OCI-LY3 (cell line): ENCODE data around the gene AKAP1.

Experiments used
- H2AFZ ChIP-seq: fragments of 200-600, 300-600 bp; shearing (Covaris generic); 2 replicates; pipeline ENCODE4 v1.6.0; 2014; ENCODE audit warnings: antibody characterized with exemption, low read depth, low read length
- H3K27ac ChIP-seq: fragments of 200-600, 300-600 bp; sonication (generic); 2 replicates; pipeline ENCODE4 v1.5.1; 2014; ENCODE audit warnings: mild to moderate bottlenecking, low read length, moderate library complexity, mixed read lengths
- H3K27me3 ChIP-seq: fragments of 200-600, 300-600 bp; sonication (generic); 2 replicates; pipeline ENCODE4 v1.6.1; 2014; ENCODE audit warnings: low read depth, low read length, mixed read lengths
- H3K36me3 ChIP-seq: fragments of 200-600, 300-600 bp; sonication (generic); replicated peaks from 2 replicates; pipeline ENCODE3; 2014; ENCODE audit warnings: low read depth, low read length, mixed read lengths
- H3K4me1 ChIP-seq: fragments of 300-600, 200-600 bp; sonication (generic); 2 replicates; pipeline ENCODE4 v1.6.1; 2014; ENCODE audit warnings: low read length, mixed read lengths
- H3K4me2 ChIP-seq: fragments of 200-600, 300-600 bp; sonication (generic); 2 replicates; pipeline ENCODE4 v1.6.1; 2014; ENCODE audit warnings: low read length, mixed read lengths
- H3K4me3 ChIP-seq: fragments of 300-600, 200-600 bp; sonication (generic); 2 replicates; pipeline ENCODE4 v1.5.1; 2014; ENCODE audit warnings: antibody characterized with exemption, mild to moderate bottlenecking, low read length, moderate library complexity
- H3K79me2 ChIP-seq: fragments of 300-600, 200-600 bp; shearing (Covaris generic); 2 replicates; pipeline ENCODE4 v1.6.1; 2014; ENCODE audit warnings: mild to moderate bottlenecking, low read length, mixed read lengths
- H3K9ac ChIP-seq: fragments of 300-600, 200-600 bp; shearing (Covaris generic); 2 replicates; pipeline ENCODE4 v1.6.0; 2014; ENCODE audit warnings: mild to moderate bottlenecking, low read length, moderate library complexity
- H3K9me3 ChIP-seq: fragments of 200-600, 300-600 bp; shearing (Covaris generic); 2 replicates; pipeline ENCODE4 v1.6.1; 2014; ENCODE audit warnings: low read length, mixed read lengths; ENCODE audit not compliant: insufficient read depth
- H4K20me1 ChIP-seq: fragments of 200-600, 300-600 bp; sonication (generic); 2 replicates; pipeline ENCODE4 v1.6.1; 2016; ENCODE audit warnings: low read length, mixed read lengths; ENCODE audit not compliant: insufficient read depth
- CTCF ChIP-seq: fragments of 200-600, 300-600 bp; sonication (generic); IDR thresholded peaks from 2 replicates; pipeline ENCODE4 v1.5.1; 2014; ENCODE audit warnings: antibody characterized with exemption, low read length, low read depth
- EZH2phosphoT487 ChIP-seq: fragments of 200-600 bp; shearing (Covaris generic); IDR thresholded peaks from 2 replicates; pipeline ENCODE4 v1.6.1; 2018; ENCODE audit warnings: antibody characterized with exemption, mixed run types, low read depth

The AKAP1 gene

GRCh38 chr17:57111386-57111785, 26.3 kb downstream of the AKAP1 start:
- peaks cover 25% of the 10 kb centered on the region for H3K36me3 ChIP-seq
- H3K4me2 ChIP-seq, result no peak overlapping the region
- no peak overlapping the region for H3K9ac ChIP-seq

DNA sequence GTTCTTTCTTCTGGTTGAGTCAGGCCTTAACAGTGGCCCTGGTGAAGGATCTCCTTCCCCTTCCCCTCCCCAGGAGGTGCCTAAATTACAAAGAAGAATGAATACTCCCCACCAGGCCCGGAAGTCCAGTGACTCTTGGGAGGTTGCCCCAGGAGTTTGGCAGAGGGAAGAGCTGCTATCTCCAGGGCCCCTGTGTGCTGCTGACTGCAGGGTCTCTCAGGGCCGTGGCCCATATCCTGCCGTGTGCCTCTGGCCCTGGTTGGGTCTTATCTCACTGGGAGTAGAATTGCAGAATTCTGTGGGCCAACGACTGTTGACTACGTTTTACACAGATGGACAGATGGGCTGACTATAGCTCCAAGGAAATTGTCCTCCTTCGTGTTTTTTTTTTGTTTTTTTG, 28.0 kb downstream of the AKAP1 start:
- Histone ChIP-seq H3K9ac (no peak overlapping the region), H2AFZ (no peak overlapping the region), H3K4me3 (no peak overlapping the region), H3K4me1 (no peaks in the 10 kb centered on the region), H3K27me3 (no peaks in the 10 kb centered on the region), H3K36me3 (peaks cover 31% of the 10 kb centered on the region), H3K4me2 (no peak overlapping the region), H3K79me2 (peaks cover 7% of the 10 kb centered on the region; the same call in 1 of the 2 replicates), H3K9me3 (no peaks in the 10 kb centered on the region), H3K27ac (no peak overlapping the region), H4K20me1 (no peaks in the 10 kb centered on the region)
- no peak for TF ChIP-seq EZH2phosphoT487
- TF ChIP-seq CTCF, result no peak

More at GRCh38 chr17:57111386-57111785, 26.3 kb downstream of the AKAP1 start:
- H2AFZ ChIP-seq, result no peak overlapping the region
- H3K9me3 ChIP-seq, result no peaks in the 10 kb centered on the region
- peaks cover 4% of the 10 kb centered on the region; the same call in 1 of the 2 replicates for H4K20me1 ChIP-seq
- H3K79me2 ChIP-seq, result peaks cover 11% of the 10 kb centered on the region; the same call in 1 of the 2 replicates
- H3K27me3 ChIP-seq, result no peaks in the 10 kb centered on the region
- no peaks in the 10 kb centered on the region for H3K4me1 ChIP-seq
- no peak overlapping the region for H3K27ac ChIP-seq
- TF ChIP-seq CTCF, result no peak
- no peak for TF ChIP-seq EZH2phosphoT487
- H3K4me3 ChIP-seq, result no peak overlapping the region

- no peak overlapping the region for H2AFZ ChIP-seq
- peaks cover 5% of the 10 kb centered on the region; the same call in 1 of the 2 replicates for H3K79me2 ChIP-seq
- H3K36me3 ChIP-seq, result peaks cover 34% of the 10 kb centered on the region
- H3K9me3 ChIP-seq, result no peaks in the 10 kb centered on the region
- no peaks in the 10 kb centered on the region for H3K27me3 ChIP-seq
- H3K27ac ChIP-seq, result no peak overlapping the region
- no peak overlapping the region for H3K4me3 ChIP-seq
- no peak overlapping the region for H3K9ac ChIP-seq
- no peaks in the 10 kb centered on the region for H3K4me1 ChIP-seq
- no peak for TF ChIP-seq EZH2phosphoT487
- TF ChIP-seq CTCF, result no peak
- H4K20me1 ChIP-seq, result no peaks in the 10 kb centered on the region
- H3K4me2 ChIP-seq, result no peak overlapping the region
Measured at GRCh38 chr17:57113656-57114055, 28.6 kb downstream of the AKAP1 start.

DNA sequence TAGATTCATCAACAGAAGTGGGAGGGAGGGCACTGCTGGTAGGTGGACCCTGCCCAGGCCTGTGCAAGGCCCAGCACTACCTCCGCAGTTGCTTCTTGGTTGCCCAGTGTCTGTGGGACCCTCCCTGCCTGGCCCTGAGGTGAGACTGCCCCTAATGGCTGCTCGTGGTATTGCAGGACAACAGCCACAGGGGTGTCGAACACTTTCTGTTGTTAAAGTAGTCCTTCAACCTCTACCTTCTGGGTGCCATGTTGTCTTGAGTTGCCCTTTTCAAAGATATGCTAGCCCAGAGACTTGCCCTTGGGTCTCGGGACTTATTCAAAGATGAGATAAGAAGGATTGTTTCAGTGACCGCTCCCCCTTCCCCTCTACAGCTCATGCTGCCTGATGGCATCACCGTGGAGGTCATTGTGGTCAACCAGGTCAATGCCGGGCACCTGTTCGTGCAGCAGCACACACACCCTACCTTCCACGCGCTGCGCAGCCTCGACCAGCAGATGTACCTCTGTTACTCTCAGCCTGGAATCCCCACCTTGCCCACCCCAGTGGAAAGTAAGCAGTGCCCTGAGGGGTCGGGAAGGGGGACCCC, 29.1 kb downstream of the AKAP1 start:
- Histone ChIP-seq H3K36me3 (peaks cover 37% of the 10 kb centered on the region), H3K4me2 (no peak overlapping the region), H3K9me3 (no peaks in the 10 kb centered on the region), H3K27ac (no peak overlapping the region), H2AFZ (no peak overlapping the region), H3K4me1 (no peaks in the 10 kb centered on the region), H3K27me3 (no peaks in the 10 kb centered on the region), H3K79me2 (no peaks in the 10 kb centered on the region), H4K20me1 (no peaks in the 10 kb centered on the region), H3K9ac (no peak overlapping the region), H3K4me3 (no peak overlapping the region)
- TF ChIP-seq EZH2phosphoT487 (no peak), CTCF (peak; percentile 76)
